Esophagus squamous epithelium (tissue), 5 donors: ENCODE measurements around the gene GHDC. TPM values are rescaled to one million over a fixed set of nuclear protein-coding genes. Genes with fewer than 3 reads are reported as not detected.

ENCODE experiments used
- DNase-seq: peaks from one replicate; lab custom pipeline; 2025; lab: John Stamatoyannopoulos, UW
- H3K27ac ChIP-seq, 4 donors: fragments of 200-600 bp; sonication (generic); one replicate each; pipeline ENCODE4 v1.5.1; 2016 to 2019; ENCODE audit warnings: mild to moderate bottlenecking in 1 of 4
- H3K27me3 ChIP-seq, 4 donors: fragments of 200-600 bp; sonication (generic); 1 replicate in 3 of 4; 2 replicates in 1 of 4; pipeline versions ENCODE4 v1.5.1 to v1.6.0; 2017 to 2021; ENCODE audit warnings: antibody characterized with exemption in 1 of 4
- H3K36me3 ChIP-seq, 3 donors: fragments of 200-600 bp; sonication (generic); one replicate each; pipeline ENCODE4 v1.5.1; 2016 to 2019
- H3K4me1 ChIP-seq, 3 donors: fragments of 200-600 bp; sonication (generic); one replicate each; pipeline ENCODE4 v1.5.1; 2017 to 2019
- H3K4me3 ChIP-seq, 4 donors: fragments of 200-600 bp; sonication (generic); 1 replicate in 3 of 4; 2 replicates in 1 of 4; pipeline ENCODE4 v1.5.1; 2016 to 2019; ENCODE audit warnings: mild to moderate bottlenecking in 2 of 4, moderate library complexity in 1 of 4
- H3K9me3 ChIP-seq, 3 donors: fragments of 200-600 bp; sonication (generic); one replicate each; pipeline ENCODE4 v1.5.1; 2016 to 2019
- POLR2A ChIP-seq, 4 donors: fragments of 450-650 bp; IDR thresholded peaks; one replicate each; pipeline ENCODE4 v1.6.1; 2017; ENCODE audit warnings: antibody characterized with exemption in 4 of 4, mild to moderate bottlenecking in 4 of 4, moderate library complexity in 3 of 4
- WGBS, 2 donors: methylation state at CpG; one replicate each; pipeline ENCODE4 v1.1.5; 2018; 5-methylcytosine and 5-hydroxymethylcytosine counted together
- intact Hi-C: fragments of 100-400 bp; cut with DNase I; formaldehyde crosslinking; loops from one replicate; pipeline ENCODE4 v1.15.0; 2022
- total RNA-seq, 4 donors: library from RNA; depleted of rRNA; stranded (reverse); fragments of >200 nt; gene quantifications; one replicate each; pipeline ENCODE4 v1.1.0, GENCODE V29; 2016
- TF ChIP-seq, protein P1 (sequence below), 6 experiments: fragments of 450-650 bp in 4 of 6; fragments of 200-600 bp in 2 of 6; sonication (generic) in 2 of 6; IDR thresholded peaks; one replicate each; pipeline ENCODE4 v1.5.1; 2016 to 2019; ENCODE audit warnings: antibody characterized with exemption in 6 of 6, mild to moderate bottlenecking in 4 of 6, moderate library complexity in 4 of 6
- donor health status: DM: yes; HTN: yes; CAD: no.

The GHDC gene
- total RNA-seq, 4 donors from 2014 or later, result 5.5 to 22.0 (median 13.1) TPM

- peaks cover 0 to 78% (median 16%) of the 10 kb centered on the region in 3 donors for H3K36me3 ChIP-seq
- H3K9me3 ChIP-seq, result no peaks in the 10 kb centered on the region
- TF ChIP-seq POLR2A (IDR thresholded peaks at IDR 0.05), result no peak
- TF ChIP-seq, protein P1, sequence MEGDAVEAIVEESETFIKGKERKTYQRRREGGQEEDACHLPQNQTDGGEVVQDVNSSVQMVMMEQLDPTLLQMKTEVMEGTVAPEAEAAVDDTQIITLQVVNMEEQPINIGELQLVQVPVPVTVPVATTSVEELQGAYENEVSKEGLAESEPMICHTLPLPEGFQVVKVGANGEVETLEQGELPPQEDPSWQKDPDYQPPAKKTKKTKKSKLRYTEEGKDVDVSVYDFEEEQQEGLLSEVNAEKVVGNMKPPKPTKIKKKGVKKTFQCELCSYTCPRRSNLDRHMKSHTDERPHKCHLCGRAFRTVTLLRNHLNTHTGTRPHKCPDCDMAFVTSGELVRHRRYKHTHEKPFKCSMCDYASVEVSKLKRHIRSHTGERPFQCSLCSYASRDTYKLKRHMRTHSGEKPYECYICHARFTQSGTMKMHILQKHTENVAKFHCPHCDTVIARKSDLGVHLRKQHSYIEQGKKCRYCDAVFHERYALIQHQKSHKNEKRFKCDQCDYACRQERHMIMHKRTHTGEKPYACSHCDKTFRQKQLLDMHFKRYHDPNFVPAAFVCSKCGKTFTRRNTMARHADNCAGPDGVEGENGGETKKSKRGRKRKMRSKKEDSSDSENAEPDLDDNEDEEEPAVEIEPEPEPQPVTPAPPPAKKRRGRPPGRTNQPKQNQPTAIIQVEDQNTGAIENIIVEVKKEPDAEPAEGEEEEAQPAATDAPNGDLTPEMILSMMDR (IDR thresholded peaks at IDR 0.05), result no peak
- no peak for DNase-seq
- intact Hi-C loops, result no loop called here
- H3K4me3 ChIP-seq, result no peak overlapping the region
- no peaks in the 10 kb centered on the region for H3K4me1 ChIP-seq
- H3K27ac ChIP-seq, result no peak overlapping the region
- H3K27me3 ChIP-seq, result no peaks in the 10 kb centered on the region
- WGBS, 2 donors, result 100% methylated on average over 1 of the region's 6 CpGs; no CpG with 5 or more reads in 1 of the 2 donors
Observed at GRCh38 chr17:42202159-42202558, 7.9 kb upstream of the GHDC start.

DNA sequence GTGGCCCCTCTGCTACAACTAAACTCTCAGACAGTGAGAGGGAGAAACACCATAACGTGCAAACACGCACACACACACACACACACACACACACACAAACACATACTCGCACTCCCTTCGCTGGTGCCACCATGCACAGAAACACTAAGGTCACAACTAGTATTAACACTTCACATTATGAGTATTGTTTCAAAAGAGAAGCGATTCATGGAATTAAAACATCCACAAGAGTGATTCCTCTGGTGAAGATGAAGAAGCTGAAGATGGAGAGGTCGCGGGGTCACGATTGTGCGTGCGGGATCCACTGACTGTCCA lies 7.1 kb upstream of the GHDC start:
- H3K4me1 ChIP-seq, result no peaks in the 10 kb centered on the region
- H3K4me3 ChIP-seq, result no peak overlapping the region
- WGBS, 2 donors, result 89 to 90% methylated on average over 10 of the region's 10 CpGs
- H3K27ac ChIP-seq, result no peak overlapping the region
- DNase-seq, result no peak
- H3K36me3 ChIP-seq, result peaks cover 0 to 71% (median 16%) of the 10 kb centered on the region in 3 donors
- TF ChIP-seq, protein P1 (IDR thresholded peaks at IDR 0.05), result no peak
- TF ChIP-seq POLR2A (IDR thresholded peaks at IDR 0.05), result no peak
- no peaks in the 10 kb centered on the region for H3K27me3 ChIP-seq
- H3K9me3 ChIP-seq, result no peaks in the 10 kb centered on the region
- intact Hi-C loops, result no loop called here

GRCh38 chr17:42200706-42201457 lies 6.6 kb upstream of the GHDC start:
- Histone ChIP-seq H3K9me3 (no peaks in the 10 kb centered on the region), H3K4me1 (no peaks in the 10 kb centered on the region), H3K27ac (no peak overlapping the region), H3K4me3 (no peak overlapping the region), H3K27me3 (no peaks in the 10 kb centered on the region), H3K36me3 (peaks cover 0 to 65% (median 16%) of the 10 kb centered on the region in 3 donors)
- intact Hi-C loops, result no loop called here
- no peak for DNase-seq
- TF ChIP-seq, protein P1 (IDR thresholded peaks at IDR 0.05), result no peak
- WGBS, 2 donors, result 77 to 79% methylated on average over 14 of the region's 14 CpGs

- Histone ChIP-seq H3K27me3 (no peaks in the 10 kb centered on the region), H3K27ac (peak overlapping the region in 1 of 4 donors; percentile 46), H3K4me3 (no peak overlapping the region), H3K9me3 (no peaks in the 10 kb centered on the region), H3K36me3 (peaks cover 0 to 52% (median 16%) of the 10 kb centered on the region in 3 donors), H3K4me1 (peaks cover 0 to 5% (median 2%) of the 10 kb centered on the region in 3 donors)
- intact Hi-C loops, result no loop called here
- DNase-seq, result no peak
- WGBS, 2 donors, result 71 to 77% methylated on average over 11 of the region's 12 CpGs
- TF ChIP-seq, protein P1 (IDR thresholded peaks at IDR 0.05), result no peak
- no peak for TF ChIP-seq POLR2A (IDR thresholded peaks at IDR 0.05)
Observed at GRCh38 chr17:42199416-42200011, 5.2 kb upstream of the GHDC start.

DNA sequence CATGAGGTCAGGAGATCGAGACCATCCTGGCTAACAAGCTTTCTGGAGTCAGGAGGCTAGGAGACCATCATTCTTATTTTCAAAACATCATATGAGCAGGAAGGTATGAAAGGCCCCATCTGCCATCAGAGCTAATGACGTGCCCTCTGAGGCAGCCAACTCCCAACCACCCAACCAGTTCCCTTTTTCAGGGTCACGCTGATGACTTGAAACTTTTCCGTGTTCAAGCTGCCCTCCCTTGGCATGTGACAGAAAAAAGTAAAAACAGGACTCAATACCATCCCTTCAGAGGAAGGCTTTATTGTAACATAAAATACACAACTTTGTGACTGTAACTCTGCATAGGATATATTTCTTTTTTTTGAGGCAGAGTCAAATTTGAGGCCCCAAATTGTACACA lies 4.6 kb upstream of the GHDC start:
- WGBS, 2 donors, result 70 to 80% methylated on average over 4 of the region's 4 CpGs
- no peaks in the 10 kb centered on the region for H3K27me3 ChIP-seq
- H3K36me3 ChIP-seq, result peaks cover 0 to 45% (median 12%) of the 10 kb centered on the region in 3 donors
- intact Hi-C loops, result no loop called here
- TF ChIP-seq POLR2A (IDR thresholded peaks at IDR 0.05), result no peak
- TF ChIP-seq, protein P1 (IDR thresholded peaks at IDR 0.05), result no peak
- peaks cover under 1 to 11% (median 3%) of the 10 kb centered on the region in 3 donors for H3K4me1 ChIP-seq
- H3K27ac ChIP-seq, result peak overlapping the region in 3 of 4 donors; percentile 35 to 66 (median 52)
- H3K9me3 ChIP-seq, result no peaks in the 10 kb centered on the region
- no peak for DNase-seq
- H3K4me3 ChIP-seq, result no peak overlapping the region
